SH-SY5Y (cell line): ENCODE data around the gene NLRP9.

ENCODE experiments used
- GATA2 ChIP-seq: IDR thresholded peaks from 2 replicates; pipeline ENCODE4 v1.6.1; 2011; ENCODE audit warnings: mild to moderate bottlenecking, low read depth, low read length
- GATA3 ChIP-seq: IDR thresholded peaks from 2 replicates; pipeline ENCODE4 v1.6.1; 2011; ENCODE audit warnings: low read depth, mild to moderate bottlenecking, low read length, moderate library complexity

DNA sequence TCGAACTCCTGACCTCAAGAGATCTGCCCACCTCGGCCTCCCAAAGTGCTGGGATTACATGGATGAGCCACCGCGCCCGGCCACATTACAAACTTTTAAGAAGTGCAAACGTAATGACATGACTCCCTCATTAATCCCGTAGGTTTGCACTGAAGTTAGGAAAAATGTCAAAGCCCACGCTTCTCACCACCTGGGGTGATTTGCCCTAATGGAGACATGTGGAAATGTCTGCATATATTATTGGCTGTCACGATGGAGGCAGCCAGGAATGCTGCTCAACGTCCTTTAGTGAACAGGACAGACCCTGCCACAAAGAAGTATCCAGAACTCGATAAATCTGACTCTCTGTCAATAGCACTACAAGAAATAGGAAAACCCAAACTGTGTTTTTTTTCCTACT lies 21.0 kb downstream of the NLRP9 start:
- TF ChIP-seq GATA2 (no peak), GATA3 (no peak)
